Measurements from ENCODE around the gene GOT2. TPM values are rescaled to one million over a fixed set of nuclear protein-coding genes. Genes with fewer than 3 reads are reported as not detected.

GOT2 gene
- total and polyA plus RNA-seq, 2 donors (not counting 1 experiment from before 2014, with no cell fraction given) = 15.8 to 33.6 TPM

GRCh38 chr16:58767581-58767980 lies 33.5 kb upstream of the GOT2 start:
- Mint-ChIP-seq H3K27ac (no peak overlapping the region), H3K9me3 (ENCODE audit: insufficient read depth) (no peaks in the 10 kb centered on the region), H3K4me3 (no peak overlapping the region), H3K27me3 (peaks cover 27% of the 10 kb centered on the region), H3K4me1 (no peaks in the 10 kb centered on the region)
- DNase-seq (no peak), ATAC-seq (ENCODE audit: low read depth) (no peak)
- CTCF ChIA-PET = interaction anchor here (1.3 kb wide), 1 partner anchor 12 kb away, joined by 3 read pairs; no protein-coding TSS in a partner anchor
- no peaks in the 10 kb centered on the region for H3K9me3 ChIP-seq (ENCODE audit: control extremely low read depth in 1 of 3, control insufficient read depth in 2 of 3, insufficient read depth in 1 of 3, low read length in 2 of 3)
- H3K27me3 ChIP-seq (replicated peaks in 1 of 4; ENCODE audit: control extremely low read depth in 1 of 4, control insufficient read depth in 3 of 4, insufficient read depth in 4 of 4, low read length in 3 of 4) = peaks cover 0 to 8% (median 0%) of the 10 kb centered on the region in 4 experiments
- H3K9ac ChIP-seq (ENCODE audit: low read length) = no peak overlapping the region
- H3K4me3 ChIP-seq (ENCODE audit: control extremely low read depth in 1 of 5, extremely low read depth in 1 of 5, insufficient read depth in 1 of 5, low read depth in 2 of 5, low read length in 4 of 5) = no peak overlapping the region
- no peak overlapping the region for H2AFZ ChIP-seq (ENCODE audit: insufficient read depth, low read depth, low read length, poor library complexity, severe bottlenecking)
- H3K36me3 ChIP-seq (replicated peaks in 1 of 2; ENCODE audit: control extremely low read depth in 1 of 2, control insufficient read depth in 1 of 2, extremely low read depth in 1 of 2, insufficient read depth in 2 of 2, low read length in 1 of 2) = no peaks in the 10 kb centered on the region
- H3K4me1 ChIP-seq (ENCODE audit: control insufficient read depth in 2 of 2, insufficient read depth in 2 of 2, low read length in 2 of 2) = no peaks in the 10 kb centered on the region
- no peak overlapping the region for H3K27ac ChIP-seq (ENCODE audit: low read length in 2 of 2)
- no peak overlapping the region for H3K4me2 ChIP-seq (replicated peaks; ENCODE audit: low read depth, low read length, poor library complexity, severe bottlenecking)
- TF ChIP-seq EZH2 (IDR thresholded peaks at IDR 0.05; ENCODE audit: borderline replicate concordance, insufficient read depth, low read depth, low read length, poor library complexity, severe bottlenecking) = no peak
- no peak for TF ChIP-seq CTCF (IDR thresholded peaks at IDR 0.05)
- H4K20me1 ChIP-seq (ENCODE audit: control insufficient read depth, insufficient read depth, low read length, poor library complexity, severe bottlenecking) = no peaks in the 10 kb centered on the region
- no peaks in the 10 kb centered on the region for H3K79me2 ChIP-seq (ENCODE audit: control insufficient read depth, insufficient read depth, low read length)
- POLR2A ChIA-PET = no interaction called here
- WGBS (ENCODE audit: insufficient coverage) = no CpG with 5 or more reads among the region's 2 CpGs
- intact Hi-C loops (cut with micrococcal nuclease) = no loop called here

GRCh38 chr16:58756650-58757332 lies 22.7 kb upstream of the GOT2 start:
- H3K4me1 ChIP-seq (ENCODE audit: control insufficient read depth in 2 of 2, insufficient read depth in 2 of 2, low read length in 2 of 2) = peaks cover 6 to 7% of the 10 kb centered on the region in 2 donors
- ChIA-PET CTCF (interaction anchor here (0.8 to 4.9 kb wide), 22 partner anchors 10 to 428 kb away, joined by 3 to 65 read pairs (median 4); partner anchors contain the start of genes GINS3, GOT2 and SLC38A7), POLR2A (no interaction called here)
- 51% methylated on average over 4 of the region's 7 CpGs for WGBS (ENCODE audit: insufficient coverage)
- H3K27ac Mint-ChIP-seq = no peak overlapping the region
- intact Hi-C loops (cut with micrococcal nuclease) = loop anchor here (2.0 to 10.0 kb wide), 3 partner anchors 22 to 412 kb away; partner anchors contain the start of gene GOT2
- no peaks in the 10 kb centered on the region for H3K36me3 ChIP-seq (replicated peaks in 1 of 2; ENCODE audit: control extremely low read depth in 1 of 2, control insufficient read depth in 1 of 2, extremely low read depth in 1 of 2, insufficient read depth in 2 of 2, low read length in 1 of 2)
- no peak overlapping the region for H3K9ac ChIP-seq (ENCODE audit: low read length)
- no peak overlapping the region for H3K4me3 Mint-ChIP-seq
- TF ChIP-seq CTCF (IDR thresholded peaks at IDR 0.05) = peak; percentile 24
- no peak for TF ChIP-seq EZH2 (IDR thresholded peaks at IDR 0.05; ENCODE audit: borderline replicate concordance, insufficient read depth, low read depth, low read length, poor library complexity, severe bottlenecking)
- no peaks in the 10 kb centered on the region for H3K79me2 ChIP-seq (ENCODE audit: control insufficient read depth, insufficient read depth, low read length)
- H3K4me2 ChIP-seq (replicated peaks; ENCODE audit: low read depth, low read length, poor library complexity, severe bottlenecking) = peak overlapping the region; percentile 67
- peaks cover 5% of the 10 kb centered on the region for H3K27me3 Mint-ChIP-seq
- peak overlapping the region; percentile 71 for H2AFZ ChIP-seq (ENCODE audit: insufficient read depth, low read depth, low read length, poor library complexity, severe bottlenecking)
- no peak overlapping the region for H3K4me3 ChIP-seq (ENCODE audit: control extremely low read depth in 1 of 5, extremely low read depth in 1 of 5, insufficient read depth in 1 of 5, low read depth in 2 of 5, low read length in 4 of 5)
- DNase-seq (no peak), ATAC-seq (ENCODE audit: low read depth) (no peak)
- H3K27ac ChIP-seq (ENCODE audit: low read length in 2 of 2) = no peak overlapping the region
- no peaks in the 10 kb centered on the region for H3K9me3 ChIP-seq (ENCODE audit: control extremely low read depth in 1 of 3, control insufficient read depth in 2 of 3, insufficient read depth in 1 of 3, low read length in 2 of 3)
- H3K9me3 Mint-ChIP-seq (ENCODE audit: insufficient read depth) = no peaks in the 10 kb centered on the region
- H3K27me3 ChIP-seq (replicated peaks in 1 of 4; ENCODE audit: control extremely low read depth in 1 of 4, control insufficient read depth in 3 of 4, insufficient read depth in 4 of 4, low read length in 3 of 4) = no peaks in the 10 kb centered on the region
- H4K20me1 ChIP-seq (ENCODE audit: control insufficient read depth, insufficient read depth, low read length, poor library complexity, severe bottlenecking) = no peaks in the 10 kb centered on the region
- peaks cover 9% of the 10 kb centered on the region for H3K4me1 Mint-ChIP-seq
